H9 (cell line): ENCODE data around the gene GRID1. TPM values are rescaled to one million over a fixed set of nuclear protein-coding genes. Genes with fewer than 3 reads are reported as not detected.

Experiments used
- DNase-seq: peaks from one replicate; pipeline ENCODE4 v3.0.0-alpha.2; 2017
- H2AFZ ChIP-seq: one replicate; pipeline ENCODE4 v1.6.1; 2013; ENCODE audit warnings: mild to moderate bottlenecking, low read length, control low read depth, moderate library complexity
- H2AK5ac ChIP-seq: 2 replicates; pipeline ENCODE4 v1.6.1; 2013; ENCODE audit warnings: low read length, control low read depth, mixed read lengths; ENCODE audit not compliant: insufficient read length
- H2BK120ac ChIP-seq: one replicate; pipeline ENCODE4 v1.6.1; 2013; ENCODE audit warnings: low read depth, mild to moderate bottlenecking, low read length, control low read depth, inconsistent platforms; ENCODE audit not compliant: poor library complexity, severe bottlenecking
- H2BK12ac ChIP-seq: 2 replicates; pipeline ENCODE4 v1.6.1; 2013; ENCODE audit warnings: low read length, control low read depth, mixed read lengths, low read depth; ENCODE audit not compliant: insufficient read length
- H2BK15ac ChIP-seq: 2 replicates; pipeline ENCODE4 v1.6.1; 2013; ENCODE audit warnings: low read depth, low read length, control low read depth
- H2BK20ac ChIP-seq: one replicate; pipeline ENCODE4 v1.6.1; 2013; ENCODE audit warnings: low read depth, mild to moderate bottlenecking, low read length, control low read depth, inconsistent platforms; ENCODE audit not compliant: poor library complexity, severe bottlenecking
- H2BK5ac ChIP-seq: 2 replicates; pipeline ENCODE4 v1.6.1; 2013; ENCODE audit warnings: low read length, control low read depth, mixed read lengths; ENCODE audit not compliant: insufficient read length
- H3K14ac ChIP-seq: 2 replicates; pipeline ENCODE4 v1.6.1; 2013; ENCODE audit warnings: low read length, control low read depth; ENCODE audit not compliant: insufficient read depth
- H3K18ac ChIP-seq: 2 replicates; pipeline ENCODE4 v1.6.1; 2013; ENCODE audit warnings: low read depth, mild to moderate bottlenecking, mixed read lengths, low read length, control low read depth; ENCODE audit not compliant: insufficient read length
- H3K23ac ChIP-seq: 2 replicates; pipeline ENCODE4 v1.6.1; 2013; ENCODE audit warnings: low read length, control low read depth, mixed read lengths, low read depth; ENCODE audit not compliant: insufficient read length
- H3K23me2 ChIP-seq: 2 replicates; pipeline ENCODE4 v1.6.1; 2013; ENCODE audit warnings: low read depth, mild to moderate bottlenecking, mixed read lengths, low read length, control low read depth; ENCODE audit not compliant: insufficient read length, poor library complexity, severe bottlenecking
- H3K27ac ChIP-seq: 2 replicates; pipeline ENCODE4 v1.5.1; 2013; ENCODE audit warnings: low read length, control low read depth, mixed read lengths, low read depth; ENCODE audit not compliant: insufficient read length
- H3K27me3 ChIP-seq: 2 replicates; pipeline ENCODE4 v1.6.1; 2013; ENCODE audit warnings: low read length, control low read depth, inconsistent platforms; ENCODE audit not compliant: insufficient read depth
- H3K4ac ChIP-seq: 2 replicates; pipeline ENCODE4 v1.6.1; 2013; ENCODE audit warnings: low read depth, mild to moderate bottlenecking, control low read depth, inconsistent platforms, low read length, moderate library complexity
- H3K4me1 ChIP-seq: 2 replicates; pipeline ENCODE4 v1.6.1; 2013; ENCODE audit warnings: low read length, control low read depth, inconsistent platforms; ENCODE audit not compliant: insufficient read depth
- H3K4me2 ChIP-seq: 2 replicates; pipeline ENCODE4 v1.6.1; 2013; ENCODE audit warnings: low read length, control low read depth, mixed read lengths; ENCODE audit not compliant: insufficient read length, insufficient read depth
- H3K56ac ChIP-seq: 2 replicates; pipeline ENCODE4 v1.6.1; 2013; ENCODE audit warnings: low read depth, mild to moderate bottlenecking, mixed read lengths, low read length, control low read depth; ENCODE audit not compliant: insufficient read length
- H3K79me1 ChIP-seq: 2 replicates; pipeline ENCODE4 v1.6.1; 2013; ENCODE audit warnings: low read depth, mild to moderate bottlenecking, moderate library complexity, low read length, control low read depth, inconsistent platforms; ENCODE audit not compliant: insufficient read depth, poor library complexity, severe bottlenecking
- H3K79me2 ChIP-seq: 2 replicates; pipeline ENCODE4 v1.6.1; 2013; ENCODE audit warnings: low read length, control low read depth, inconsistent platforms; ENCODE audit not compliant: insufficient read depth
- H3K9ac ChIP-seq: 2 replicates; pipeline ENCODE4 v1.6.1; 2013; ENCODE audit warnings: low read length, control low read depth, mixed read lengths; ENCODE audit not compliant: insufficient read length; ENCODE audit errors: extremely low read depth
- H3K9me3 ChIP-seq: one replicate; pipeline ENCODE4 v1.6.1; 2013; ENCODE audit warnings: low read depth, low read length, inconsistent platforms; ENCODE audit not compliant: control insufficient read depth
- H3T11ph ChIP-seq: one replicate; pipeline ENCODE4 v1.6.1; 2013; ENCODE audit warnings: mild to moderate bottlenecking, low read length, control low read depth, inconsistent platforms
- H4K20me1 ChIP-seq: one replicate; pipeline ENCODE4 v1.6.1; 2013; ENCODE audit not compliant: control insufficient read depth, insufficient read length, insufficient read depth
- H4K5ac ChIP-seq: 2 replicates; pipeline ENCODE4 v1.6.1; 2013; ENCODE audit warnings: low read depth, mild to moderate bottlenecking, mixed read lengths, low read length, control low read depth; ENCODE audit not compliant: insufficient read length
- H4K8ac ChIP-seq: replicated peaks from 2 replicates; pipeline ENCODE4 v1.6.1; 2013; ENCODE audit warnings: low read length, control low read depth, mixed read lengths, low read depth; ENCODE audit not compliant: insufficient read length
- H4K91ac ChIP-seq: 2 replicates; pipeline ENCODE4 v1.6.1; 2013; ENCODE audit warnings: low read depth, mild to moderate bottlenecking, moderate library complexity, mixed read lengths, low read length, control low read depth; ENCODE audit not compliant: insufficient read length
- H3K27ac Mint-ChIP-seq, 3 experiments: 2 replicates in 2 of 3; 3 replicates in 1 of 3; pipeline ENCODE4 v1.8.0; 2020 to 2021; ENCODE audit warnings: mixed read lengths in 3 of 3, mild to moderate bottlenecking in 1 of 3, moderate library complexity in 1 of 3
- H3K27me3 Mint-ChIP-seq: 2 replicates; pipeline ENCODE4 v1.8.0; 2021; ENCODE audit warnings: low read depth, mild to moderate bottlenecking, moderate library complexity, mixed read lengths
- H3K36me3 Mint-ChIP-seq, 3 experiments: 2 replicates in 2 of 3; 3 replicates in 1 of 3; pipeline ENCODE4 v1.8.0; 2020 to 2021; ENCODE audit warnings: low read depth in 3 of 3, mixed read lengths in 3 of 3; ENCODE audit not compliant: insufficient read depth in 1 of 3
- H3K4me1 Mint-ChIP-seq, 2 experiments: 2 replicates each; pipeline ENCODE4 v1.8.0; 2020; ENCODE audit warnings: mixed read lengths in 2 of 2
- H3K4me3 Mint-ChIP-seq, 2 experiments: 2 replicates in 1 of 2; 3 replicates in 1 of 2; pipeline ENCODE4 v1.8.0; 2020 to 2021; ENCODE audit warnings: mild to moderate bottlenecking in 2 of 2, mixed read lengths in 2 of 2, moderate library complexity in 1 of 2
- H3K9me3 Mint-ChIP-seq, 2 experiments: 2 replicates in 1 of 2; 3 replicates in 1 of 2; pipeline ENCODE4 v1.8.0; 2020; ENCODE audit warnings: mild to moderate bottlenecking in 2 of 2, mixed read lengths in 2 of 2, moderate library complexity in 1 of 2
- WGBS: extraction: QIAGEN DNeasy Blood & Tissue Kit; methylation state at CpG from one replicate; pipeline ENCODE4 v1.1.7; 2013; ENCODE audit warnings: missing lambda C conversion rate, low lambda C conversion rate, mixed read lengths; ENCODE audit not compliant: insufficient read length; ENCODE audit errors: extremely low coverage; 5-methylcytosine and 5-hydroxymethylcytosine counted together
- total RNA-seq: library from RNA; stranded (reverse); gene quantifications from 2 replicates; pipeline ENCODE4 v1.2.1, GENCODE V29; 2021
- TF ChIP-seq, protein P1 (sequence below): fragments of 200-600 bp; sonication (generic); conservative IDR thresholded peaks from 3 replicates; pipeline ENCODE4 v1.8.0; 2021; ENCODE audit warnings: antibody characterized with exemption, mild to moderate bottlenecking

The GRID1 gene
- total RNA-seq, 1 experiment from 2014 or later, result 0.35 TPM

DNA sequence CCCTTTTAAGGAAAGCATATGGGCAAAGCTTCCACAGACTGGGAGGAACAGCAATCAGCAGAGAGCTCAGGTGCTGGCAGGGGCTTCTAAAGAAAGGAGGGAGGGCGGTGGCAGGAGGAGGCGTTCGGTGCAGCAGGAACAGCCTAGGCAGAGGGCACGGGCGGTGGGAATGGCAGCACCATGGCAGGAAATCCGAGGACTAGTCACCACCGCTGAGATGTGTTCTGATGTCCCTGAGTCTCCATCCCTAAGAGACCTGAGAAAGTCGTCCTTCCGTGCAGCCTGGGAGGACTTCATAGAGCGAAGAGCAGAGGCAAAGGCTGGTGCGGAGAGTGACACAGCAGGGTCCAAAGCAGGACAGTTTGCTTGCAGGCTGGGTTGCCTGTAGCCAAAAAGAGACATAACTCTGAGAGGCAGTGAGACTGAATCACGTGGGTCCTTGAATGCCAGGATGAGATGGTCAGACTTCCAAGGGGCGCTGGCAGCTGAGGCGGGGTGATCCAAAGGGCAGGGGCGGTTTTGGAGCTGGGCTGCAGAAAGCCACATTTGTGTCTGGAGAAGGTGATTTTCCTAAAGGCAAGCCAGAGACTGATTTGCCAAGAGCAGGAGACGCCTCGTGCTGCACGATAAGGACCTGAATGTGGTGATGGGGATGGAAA, 35.8 kb upstream of the GRID1 start:
- Histone ChIP-seq H3K9ac (no peak overlapping the region), H2BK5ac (no peak overlapping the region), H2BK15ac (no peak overlapping the region), H3K4me2 (peak overlapping the region; percentile 25), H3K9me3 (no peaks in the 10 kb centered on the region), H3K79me2 (no peaks in the 10 kb centered on the region), H4K5ac (no peak overlapping the region), H3K23ac (no peak overlapping the region), H3K79me1 (no peaks in the 10 kb centered on the region), H4K20me1 (no peaks in the 10 kb centered on the region), H3K4me1 (peaks cover 6% of the 10 kb centered on the region; the same call in 1 of the 2 replicates), H2AFZ (no peak overlapping the region), H3K14ac (no peak overlapping the region), H2BK20ac (no peak overlapping the region), H2BK120ac (no peak overlapping the region), H4K91ac (no peak overlapping the region), H3T11ph (no peak overlapping the region), H3K56ac (no peak overlapping the region), H2AK5ac (no peak overlapping the region), H3K4ac (no peak overlapping the region), H3K18ac (no peak overlapping the region), H4K8ac (no peak overlapping the region), H2BK12ac (no peak overlapping the region), H3K27ac (no peak overlapping the region), H3K23me2 (peaks cover 15% of the 10 kb centered on the region), H3K27me3 (peaks cover 19% of the 10 kb centered on the region; the same call in 1 of the 2 replicates)
- H3K27me3 Mint-ChIP-seq, result peaks cover 58% of the 10 kb centered on the region
- H3K4me1 Mint-ChIP-seq, result peaks cover 22 to 23% of the 10 kb centered on the region in 2 experiments
- H3K27ac Mint-ChIP-seq, result no peak overlapping the region; a peak in 1 of 7 replicates
- TF ChIP-seq, protein P1, sequence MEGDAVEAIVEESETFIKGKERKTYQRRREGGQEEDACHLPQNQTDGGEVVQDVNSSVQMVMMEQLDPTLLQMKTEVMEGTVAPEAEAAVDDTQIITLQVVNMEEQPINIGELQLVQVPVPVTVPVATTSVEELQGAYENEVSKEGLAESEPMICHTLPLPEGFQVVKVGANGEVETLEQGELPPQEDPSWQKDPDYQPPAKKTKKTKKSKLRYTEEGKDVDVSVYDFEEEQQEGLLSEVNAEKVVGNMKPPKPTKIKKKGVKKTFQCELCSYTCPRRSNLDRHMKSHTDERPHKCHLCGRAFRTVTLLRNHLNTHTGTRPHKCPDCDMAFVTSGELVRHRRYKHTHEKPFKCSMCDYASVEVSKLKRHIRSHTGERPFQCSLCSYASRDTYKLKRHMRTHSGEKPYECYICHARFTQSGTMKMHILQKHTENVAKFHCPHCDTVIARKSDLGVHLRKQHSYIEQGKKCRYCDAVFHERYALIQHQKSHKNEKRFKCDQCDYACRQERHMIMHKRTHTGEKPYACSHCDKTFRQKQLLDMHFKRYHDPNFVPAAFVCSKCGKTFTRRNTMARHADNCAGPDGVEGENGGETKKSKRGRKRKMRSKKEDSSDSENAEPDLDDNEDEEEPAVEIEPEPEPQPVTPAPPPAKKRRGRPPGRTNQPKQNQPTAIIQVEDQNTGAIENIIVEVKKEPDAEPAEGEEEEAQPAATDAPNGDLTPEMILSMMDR, result no peak
- peaks cover 0 to 6% of the 10 kb centered on the region in 2 experiments; a peak in 3 of 5 replicates for H3K9me3 Mint-ChIP-seq
- WGBS, result no CpG with 5 or more reads among the region's 18 CpGs
- DNase-seq, result no peak
- H3K4me3 Mint-ChIP-seq, result peak overlapping the region; percentile 75 to 78
- H3K36me3 Mint-ChIP-seq, result peaks cover 0 to 4% (median 1%) of the 10 kb centered on the region in 3 experiments; a peak in 3 of 7 replicates
